GM12892 (cell line): Measurements from ENCODE around the gene TUBGCP4. TPM values are rescaled to one million over a fixed set of nuclear protein-coding genes. Genes with fewer than 3 reads are reported as not detected.

ENCODE experiments used
- DNase-seq: peaks from one replicate; pipeline ENCODE4 v3.0.0; 2011; ENCODE audit not compliant: insufficient read length
- FAIRE-seq: peaks from 2 replicates; lab custom pipeline; 2011; peaks lifted over from hg19 to GRCh38; lab: Jason Lieb, UNC
- POLR2A ChIP-seq: IDR thresholded peaks from 2 replicates; pipeline ENCODE4 v1.6.1; 2011; ENCODE audit warnings: low read depth, low read length, control low read depth
- POLR2AphosphoS5 ChIP-seq: IDR thresholded peaks from 2 replicates; pipeline ENCODE4 v1.6.1; 2011; ENCODE audit warnings: low read depth, low read length, control low read depth
- TAF1 ChIP-seq: IDR thresholded peaks from 2 replicates; pipeline ENCODE4 v1.6.1; 2011; ENCODE audit warnings: low read depth, mild to moderate bottlenecking, control low read depth, low read length, borderline replicate concordance
- polyA plus RNA-seq: library from polyadenylated mRNA; unstranded; fragments of >200 nt; gene quantifications from one replicate; pipeline ENCODE4 v1.2.1, GENCODE V29; 2012; ENCODE audit warnings: missing spikeins, inconsistent platforms; ENCODE audit not compliant: missing spikeins

Gene TUBGCP4, protein sequence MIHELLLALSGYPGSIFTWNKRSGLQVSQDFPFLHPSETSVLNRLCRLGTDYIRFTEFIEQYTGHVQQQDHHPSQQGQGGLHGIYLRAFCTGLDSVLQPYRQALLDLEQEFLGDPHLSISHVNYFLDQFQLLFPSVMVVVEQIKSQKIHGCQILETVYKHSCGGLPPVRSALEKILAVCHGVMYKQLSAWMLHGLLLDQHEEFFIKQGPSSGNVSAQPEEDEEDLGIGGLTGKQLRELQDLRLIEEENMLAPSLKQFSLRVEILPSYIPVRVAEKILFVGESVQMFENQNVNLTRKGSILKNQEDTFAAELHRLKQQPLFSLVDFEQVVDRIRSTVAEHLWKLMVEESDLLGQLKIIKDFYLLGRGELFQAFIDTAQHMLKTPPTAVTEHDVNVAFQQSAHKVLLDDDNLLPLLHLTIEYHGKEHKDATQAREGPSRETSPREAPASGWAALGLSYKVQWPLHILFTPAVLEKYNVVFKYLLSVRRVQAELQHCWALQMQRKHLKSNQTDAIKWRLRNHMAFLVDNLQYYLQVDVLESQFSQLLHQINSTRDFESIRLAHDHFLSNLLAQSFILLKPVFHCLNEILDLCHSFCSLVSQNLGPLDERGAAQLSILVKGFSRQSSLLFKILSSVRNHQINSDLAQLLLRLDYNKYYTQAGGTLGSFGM
- polyA plus RNA-seq, result 14.0 TPM

DNA sequence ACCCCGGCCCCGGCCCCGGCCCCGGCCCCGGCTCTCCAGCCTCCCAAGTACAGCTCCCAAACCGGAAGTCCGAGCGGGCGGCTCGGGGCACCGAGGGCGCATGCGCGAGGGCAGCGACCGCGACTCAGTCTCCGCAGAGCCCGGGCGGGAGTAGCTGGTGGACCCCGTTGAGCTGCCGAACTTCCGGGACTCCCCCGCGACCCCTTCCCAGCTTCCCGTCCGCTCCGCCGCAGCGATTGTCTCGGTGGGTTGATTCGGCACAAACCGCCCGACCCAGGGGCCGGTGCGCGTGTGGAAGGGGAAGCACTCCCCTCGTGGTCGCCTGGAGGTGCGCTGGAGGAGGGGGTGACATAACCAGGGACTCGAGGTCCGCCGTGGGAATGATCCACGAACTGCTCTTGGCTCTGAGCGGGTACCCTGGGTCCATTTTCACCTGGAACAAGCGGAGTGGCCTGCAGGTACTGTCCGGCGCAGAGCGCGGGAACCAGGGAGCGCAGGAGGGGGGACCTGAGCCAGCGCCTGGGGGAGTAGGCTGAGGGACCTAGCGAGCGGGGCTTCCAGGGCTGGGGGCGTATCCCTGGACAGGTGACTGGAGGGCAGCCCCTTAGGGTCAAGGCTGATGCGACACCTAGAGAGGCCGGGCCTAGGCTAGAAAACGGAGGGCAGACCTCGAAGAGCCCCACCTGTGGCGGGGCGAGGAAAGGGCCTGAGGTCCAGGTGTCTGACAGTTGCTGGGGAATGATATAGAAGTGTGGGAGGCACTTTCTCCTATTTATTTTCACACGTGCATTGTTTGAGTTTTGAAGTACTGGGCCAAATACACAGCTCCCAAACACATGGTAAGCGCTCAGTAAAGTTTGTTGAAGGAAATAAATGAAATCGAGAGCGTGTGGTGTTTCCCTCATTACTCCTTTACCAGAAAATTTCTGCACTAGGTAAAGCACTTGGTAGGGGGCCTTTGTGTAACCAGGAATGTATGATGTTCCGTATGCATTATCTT, at the start of gene TUBGCP4, which contains the start of gene ZSCAN29:
Gene TUBGCP4 (plus strand): TSS at position 127 of the 1,000 bp plus-strand sequence. CDS start 254 bp downstream, at position 381.
Gene ZSCAN29 (minus strand): TSS at position 69 of the 1,000 bp plus-strand sequence. CDS start 1,130 bp downstream, outside the sequence.
- TF ChIP-seq POLR2AphosphoS5 (peak; percentile 45; the same call in 1 of the 2 replicates), TAF1 (peak; percentile 18; the same call in 1 of the 2 replicates), POLR2A (peak; percentile 80; the same call in 1 of the 2 replicates)
- peak; percentile 94 for FAIRE-seq
- peak; percentile 91 for DNase-seq

DNA sequence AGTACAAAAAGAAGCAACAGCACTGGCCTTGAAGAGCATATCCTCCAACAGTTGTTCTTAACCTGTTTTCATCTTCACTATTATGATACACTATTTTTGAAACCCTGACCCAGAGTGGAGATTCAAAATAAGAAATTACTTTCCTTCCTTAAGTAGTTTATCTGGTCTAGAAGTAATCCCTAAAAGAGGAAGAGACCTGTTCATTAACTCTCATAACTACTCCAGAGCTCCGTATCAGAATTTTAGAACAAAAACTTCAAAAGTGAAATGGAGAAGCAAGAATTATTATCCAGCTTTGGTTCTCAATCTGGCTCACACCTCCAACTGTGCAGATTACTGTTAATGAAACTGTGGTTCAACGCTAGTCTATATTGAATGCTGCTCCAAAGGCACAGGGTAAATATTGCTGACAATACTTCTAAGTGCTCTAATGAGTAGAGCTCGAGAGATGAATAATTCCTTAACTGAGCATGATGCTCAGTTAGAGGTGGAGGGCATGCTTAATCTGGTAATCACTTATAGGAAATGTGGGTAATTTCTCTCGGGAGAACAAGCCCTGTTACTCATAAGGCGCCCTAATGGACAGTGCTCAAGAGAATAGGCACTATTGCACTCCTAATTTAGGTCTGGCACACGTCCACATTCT, 45.7 kb upstream of the TUBGCP4 start:
- TF ChIP-seq TAF1, result no peak
- TF ChIP-seq POLR2A, result no peak
- no peak for TF ChIP-seq POLR2AphosphoS5
- DNase-seq (no peak), FAIRE-seq (no peak)

DNA sequence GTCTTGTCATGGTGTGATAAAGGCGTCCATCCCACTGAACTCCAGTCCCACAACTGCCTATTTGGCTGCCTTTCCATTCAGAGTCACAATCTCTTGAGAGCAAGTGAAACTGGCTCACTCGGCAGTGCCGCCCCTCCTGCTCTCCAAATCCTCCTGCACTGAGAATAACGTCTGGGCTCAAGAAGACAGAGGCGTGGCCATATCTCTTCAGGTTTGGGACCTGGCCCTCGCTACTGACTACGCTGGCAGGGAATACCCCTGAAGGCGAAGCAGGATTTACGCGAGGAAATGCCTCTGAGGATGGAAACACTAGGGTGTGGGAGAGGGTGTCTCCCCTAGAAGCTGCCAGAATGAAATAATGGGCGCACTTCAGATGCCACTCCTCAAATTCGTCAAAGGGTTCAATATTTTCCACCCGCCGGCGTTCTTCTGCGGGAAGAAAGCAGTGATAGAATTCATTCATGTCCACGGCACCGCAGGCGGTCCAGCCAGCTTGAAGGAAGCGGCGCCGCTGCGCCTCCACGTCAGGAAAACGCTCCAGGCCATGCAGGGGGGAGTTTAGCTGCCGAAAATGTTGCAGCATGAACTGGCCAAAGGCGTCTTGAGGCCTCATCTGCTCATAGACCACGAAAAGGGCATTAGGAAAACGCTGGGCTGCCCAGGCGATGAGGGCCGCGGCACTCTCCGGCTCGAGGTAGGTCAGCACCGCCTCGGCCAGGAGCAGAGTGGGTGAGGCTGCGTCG, 41.5 kb upstream of the TUBGCP4 start:
- TF ChIP-seq POLR2A, result no peak
- TF ChIP-seq POLR2AphosphoS5, result no peak
- no peak for TF ChIP-seq TAF1
- FAIRE-seq (no peak), DNase-seq (no peak)

DNA sequence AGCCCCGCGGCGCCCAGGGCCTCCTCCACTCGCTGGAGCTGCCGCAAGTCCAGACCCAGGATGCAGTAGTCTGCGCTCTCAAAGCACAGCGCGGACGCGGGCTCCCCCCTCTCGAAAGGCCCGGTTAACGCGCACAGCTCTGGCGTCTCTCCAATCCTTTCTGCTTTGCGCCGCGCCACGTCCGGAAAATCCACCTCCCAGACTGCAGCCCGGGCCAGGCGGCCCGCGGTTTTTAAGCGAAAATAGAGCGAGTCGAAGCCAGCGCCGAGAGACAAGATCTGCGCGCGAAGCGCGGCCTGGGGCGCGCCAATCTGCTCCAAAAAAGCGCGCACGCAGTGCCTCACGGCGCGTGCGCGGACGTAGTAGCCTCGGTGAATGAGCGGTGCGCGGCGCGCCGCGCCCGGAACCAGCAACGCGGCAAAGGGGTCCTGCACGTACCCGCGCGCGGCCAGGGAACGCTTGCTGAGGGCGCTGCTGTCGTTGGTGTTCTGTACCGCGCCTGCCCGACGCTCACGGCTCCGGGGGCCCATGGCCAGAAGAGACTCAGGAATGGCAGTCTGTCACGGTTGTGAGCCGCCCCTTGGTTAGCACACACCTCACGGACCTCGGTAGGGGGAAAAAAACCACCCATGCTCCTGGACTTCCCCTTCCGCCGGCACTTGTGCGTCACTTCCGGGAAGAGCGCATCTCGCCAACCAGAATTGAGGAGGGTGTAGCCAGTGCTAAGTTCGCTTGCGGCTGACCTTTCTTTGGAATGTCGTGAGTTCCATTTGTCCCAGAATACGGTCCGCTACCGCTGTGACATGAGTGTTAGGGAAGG, 40.7 kb upstream of the TUBGCP4 start, which contains the start of gene LCMT2:
Gene LCMT2 (minus strand): TSS at position 614 of the 820 bp plus-strand sequence. CDS start 84 bp downstream, at position 530.
- peak; percentile 96 for FAIRE-seq
- TF ChIP-seq POLR2A, result peak; percentile 97
- TF ChIP-seq POLR2AphosphoS5, result peak; percentile 96
- peak; percentile 74; the same call in 1 of the 2 replicates for TF ChIP-seq TAF1
- DNase-seq, result peak; percentile 76

DNA sequence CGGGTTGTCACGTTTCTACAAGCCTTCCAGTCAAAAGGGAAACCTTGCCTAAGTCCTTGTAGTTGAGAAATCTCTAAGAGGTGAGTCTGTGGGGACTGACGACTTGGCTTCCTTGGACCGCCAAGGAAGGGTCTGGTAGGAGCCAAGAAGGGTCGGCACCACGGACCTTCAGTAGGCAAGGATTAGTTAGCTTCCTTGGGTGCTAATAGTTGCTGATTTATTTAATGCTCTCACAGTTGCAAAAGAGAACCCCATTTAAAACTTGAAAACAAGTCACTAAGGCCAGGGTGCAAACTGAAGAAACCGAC, 40.2 kb upstream of the TUBGCP4 start:
- FAIRE-seq, result no peak
- no peak for DNase-seq
- TF ChIP-seq TAF1, result no peak
- no peak for TF ChIP-seq POLR2AphosphoS5
- TF ChIP-seq POLR2A, result no peak

DNA sequence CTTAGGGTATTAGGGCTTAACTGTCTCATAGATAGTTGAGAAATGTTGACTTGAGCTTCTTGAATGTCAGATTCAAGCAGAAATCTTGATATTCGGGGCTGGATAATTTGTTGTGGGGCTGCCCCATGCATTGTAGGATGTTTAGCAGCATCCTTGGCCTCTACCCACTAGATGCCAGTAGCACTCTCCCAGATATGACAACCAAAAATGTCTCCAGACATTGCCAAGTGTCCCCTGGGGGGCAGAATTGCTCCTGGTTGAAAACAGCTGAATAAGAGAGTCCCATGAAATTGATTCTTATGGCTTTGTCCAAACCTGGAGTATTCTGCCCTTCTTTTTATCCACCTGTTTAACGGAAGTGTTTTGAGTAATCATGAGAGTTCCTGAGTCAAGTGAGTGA, 24.6 kb upstream of the TUBGCP4 start:
- no peak for TF ChIP-seq POLR2AphosphoS5
- no peak for TF ChIP-seq POLR2A
- TF ChIP-seq TAF1, result no peak
- no peak for DNase-seq
- no peak for FAIRE-seq

DNA sequence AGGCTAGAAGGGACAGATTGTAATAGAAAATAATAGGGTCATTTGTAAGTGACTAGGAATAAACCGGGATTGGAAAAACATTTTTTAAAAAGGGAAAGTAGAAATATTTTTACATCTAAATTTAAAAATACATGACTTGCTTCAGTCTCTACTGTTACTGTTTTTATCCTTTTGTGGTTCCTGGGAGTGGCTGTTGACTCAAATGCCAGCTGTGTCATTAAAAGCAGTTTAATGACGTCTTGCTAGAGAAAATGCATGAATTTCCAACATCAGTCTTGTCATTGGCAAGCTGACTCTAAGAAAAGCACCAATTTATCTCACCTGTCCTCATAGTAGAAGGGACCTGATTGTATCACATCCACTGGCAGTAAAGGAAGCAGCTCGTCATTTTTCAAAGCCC, 23.8 kb upstream of the TUBGCP4 start:
- FAIRE-seq (no peak), DNase-seq (no peak)
- TF ChIP-seq POLR2A, result no peak
- no peak for TF ChIP-seq POLR2AphosphoS5
- TF ChIP-seq TAF1, result no peak

DNA sequence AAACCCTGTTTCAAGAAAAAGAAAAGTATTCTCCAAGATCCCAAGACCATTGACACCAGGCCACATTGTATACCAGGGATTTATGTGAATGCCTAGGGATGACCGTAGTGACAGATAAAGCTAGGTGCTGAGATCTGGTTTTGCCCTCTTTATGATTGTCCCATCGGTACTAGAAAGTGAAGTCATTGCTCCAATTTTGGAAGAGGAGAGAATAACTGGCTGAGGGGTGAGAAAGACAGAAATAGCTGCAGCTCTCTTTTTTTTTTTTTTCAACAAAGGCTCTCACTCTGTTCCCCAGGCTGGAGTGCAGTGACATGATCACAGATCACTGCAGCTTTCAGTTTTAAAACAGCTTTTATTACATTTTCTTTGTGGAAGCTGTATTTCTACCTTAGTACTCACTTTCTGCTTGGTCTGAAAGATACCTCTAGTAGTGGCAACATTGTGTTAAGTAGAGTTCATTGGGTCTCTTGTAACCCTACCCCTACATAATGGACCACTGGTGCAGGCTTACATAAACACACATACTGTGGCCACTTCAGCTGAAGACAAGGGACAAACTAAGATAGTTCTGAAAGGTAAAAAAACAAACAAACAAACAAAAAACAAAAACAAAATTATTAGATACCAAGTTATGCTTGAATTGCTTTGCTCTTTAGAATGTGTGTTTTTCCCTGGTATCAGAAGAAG, 18.1 kb upstream of the TUBGCP4 start:
- TF ChIP-seq POLR2A (no peak), TAF1 (no peak), POLR2AphosphoS5 (no peak)
- FAIRE-seq (no peak), DNase-seq (no peak)

DNA sequence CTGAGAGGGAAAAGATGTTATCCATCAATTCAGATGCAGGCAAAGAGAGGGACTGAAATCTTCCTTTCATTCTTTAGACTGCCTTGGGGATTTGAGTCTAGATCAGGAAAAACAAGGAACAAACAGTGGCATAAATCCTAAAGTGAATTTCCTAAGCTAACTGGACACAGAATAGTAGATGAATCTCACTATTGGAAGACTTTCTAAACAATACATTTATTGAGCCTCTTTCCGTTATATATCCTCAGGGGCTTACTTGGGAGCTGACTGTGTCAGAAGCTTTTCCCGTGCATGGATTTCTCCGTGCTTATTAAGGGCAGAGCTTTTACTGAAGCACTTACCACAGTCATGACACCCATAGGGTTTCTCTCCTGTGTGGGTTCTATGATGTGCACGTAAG, 10.1 kb upstream of the TUBGCP4 start:
- FAIRE-seq (no peak), DNase-seq (no peak)
- TF ChIP-seq POLR2AphosphoS5, result no peak
- TF ChIP-seq POLR2A, result no peak
- no peak for TF ChIP-seq TAF1
